Activated CD4-positive, alpha-beta T cell treated with anti-CD3 and anti-CD28 coated beads, Interleukin-2, amount 50 U/mL, for 16 hours (primary cell): ENCODE results near the gene OR56A4.
A peak's percentile ranks its signal among the peaks of the same experiment; 100 is the strongest.
"Not testable (repeated sequence)": the region's sequence is repeated elsewhere in the genome, so short reads cannot be mapped to it uniquely, and the experiment has no call there.

Experiments
- DNase-seq: peaks from one replicate; pipeline ENCODE4 v3.0.0-alpha.2; 2020

Gene OR56A4, protein sequence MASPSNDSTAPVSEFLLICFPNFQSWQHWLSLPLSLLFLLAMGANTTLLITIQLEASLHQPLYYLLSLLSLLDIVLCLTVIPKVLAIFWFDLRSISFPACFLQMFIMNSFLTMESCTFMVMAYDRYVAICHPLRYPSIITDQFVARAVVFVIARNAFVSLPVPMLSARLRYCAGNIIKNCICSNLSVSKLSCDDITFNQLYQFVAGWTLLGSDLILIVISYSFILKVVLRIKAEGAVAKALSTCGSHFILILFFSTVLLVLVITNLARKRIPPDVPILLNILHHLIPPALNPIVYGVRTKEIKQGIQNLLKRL

DNA sequence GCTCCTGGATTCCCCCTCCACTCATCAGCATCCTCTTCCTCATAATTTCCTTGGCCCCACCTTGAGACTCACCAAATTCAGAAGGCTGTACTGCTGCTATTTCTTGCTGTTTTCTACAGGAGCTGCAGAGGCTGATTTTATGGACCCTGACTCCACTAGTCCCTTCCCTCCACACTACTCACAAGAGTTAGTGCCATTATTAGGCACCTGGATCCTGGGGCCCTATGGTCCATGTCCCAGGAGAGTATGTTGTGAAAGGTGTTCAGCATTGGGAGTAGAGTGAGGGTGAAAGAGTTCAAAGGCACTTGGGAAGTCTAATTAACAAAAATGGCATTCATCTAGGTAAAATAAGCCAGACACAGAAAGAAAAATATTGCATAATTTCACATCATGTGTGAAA lies at the start of gene OR56A4:
TSS of gene OR56A4 (minus strand) at position 101 of the 400 bp plus-strand sequence. CDS start 3,954 bp downstream, outside the sequence.
- no peak for DNase-seq

DNA sequence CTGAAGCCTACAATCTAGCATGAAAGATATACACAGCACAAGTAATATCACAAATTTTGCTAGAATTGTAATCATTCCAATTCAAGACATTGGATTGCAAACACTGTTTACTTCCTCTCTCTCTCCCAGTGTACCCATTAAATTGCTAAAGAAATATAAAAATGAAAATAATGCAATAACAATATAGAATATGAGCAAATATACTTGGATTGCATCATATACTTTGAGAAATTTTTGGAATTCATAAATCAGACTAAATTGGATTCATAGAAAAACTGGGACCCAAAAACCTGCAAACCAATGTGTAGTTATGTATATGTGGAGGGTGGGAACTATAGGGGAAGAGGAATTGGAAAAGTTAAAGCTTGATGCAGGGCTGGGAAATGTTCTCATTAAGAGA lies 48.8 kb upstream of the OR56A4 start:
- no peak for DNase-seq

DNA sequence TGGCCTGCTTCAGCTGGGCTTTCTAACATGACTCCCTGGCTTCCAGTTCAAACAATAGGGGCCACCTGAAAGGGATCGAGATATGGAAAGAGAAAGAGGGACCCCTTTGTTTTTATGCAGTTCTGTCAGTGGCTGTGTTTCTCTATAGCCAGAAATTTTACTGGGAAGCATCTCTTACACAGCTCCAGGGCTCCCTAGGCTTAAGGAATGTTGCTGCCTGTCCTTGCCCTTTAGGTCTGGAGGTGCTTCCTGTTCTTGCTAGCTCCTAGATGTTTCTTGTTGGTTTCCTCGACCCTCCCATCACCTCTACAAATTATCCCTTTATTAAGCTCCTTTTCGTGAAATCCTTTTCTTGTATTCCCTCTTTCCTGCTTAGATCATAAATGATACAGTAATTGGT lies 45.6 kb upstream of the OR56A4 start:
- no peak for DNase-seq

DNA sequence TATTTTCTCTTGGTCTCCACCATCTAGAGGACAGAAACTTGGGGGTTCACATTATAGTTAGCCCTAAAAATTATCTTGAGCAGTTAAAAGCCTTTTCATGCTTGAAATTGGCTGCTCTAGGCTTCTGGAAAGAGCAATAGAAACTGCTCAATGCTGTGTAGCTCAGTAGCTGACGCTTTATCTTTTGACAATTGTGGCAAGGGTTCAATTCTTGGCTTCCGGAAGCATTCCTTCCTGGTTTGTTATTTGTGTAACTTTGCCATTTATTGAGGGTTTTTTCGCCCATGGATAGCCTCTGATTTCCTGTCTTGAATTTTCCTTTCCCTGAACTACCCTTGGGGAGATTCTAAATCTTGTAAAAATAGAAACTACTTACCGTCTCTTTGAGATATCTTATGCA lies 34.1 kb upstream of the OR56A4 start:
- DNase-seq: no peak

DNA sequence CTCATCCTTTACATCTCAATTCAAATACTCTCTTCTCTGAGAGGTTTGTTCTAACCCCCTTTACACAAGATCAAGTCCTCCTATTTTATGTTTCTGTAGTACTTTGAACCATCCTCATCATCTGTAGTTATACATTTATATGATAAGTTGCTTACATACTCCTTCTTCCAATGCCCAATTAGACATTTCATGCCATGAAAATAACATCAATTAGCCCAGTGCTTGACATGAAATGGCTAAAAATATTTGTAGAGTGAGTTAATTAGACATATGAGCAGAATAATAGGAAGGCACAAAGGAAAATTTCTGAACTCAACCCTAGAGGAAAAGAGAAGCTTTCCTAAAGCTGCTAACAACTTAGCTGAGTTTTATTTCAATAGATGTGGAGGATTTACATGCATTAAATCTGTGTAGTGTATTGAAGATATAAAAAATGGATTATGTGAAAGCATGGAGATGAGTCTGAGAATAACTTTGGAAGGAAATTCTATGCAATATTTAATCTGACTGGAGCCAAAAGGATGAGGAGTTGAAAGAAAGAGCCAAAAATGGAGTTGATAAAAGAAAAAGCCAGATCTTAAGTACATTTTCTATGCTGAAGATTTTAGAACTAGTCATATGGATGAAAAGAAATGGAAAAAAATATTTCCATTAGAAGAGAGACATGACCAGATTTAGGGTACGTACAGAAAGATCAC lies 24.1 kb upstream of the OR56A4 start, which contains the start of gene OR56A1:
TSS of gene OR56A1 (minus strand) at position 51 of the 698 bp plus-strand sequence. CDS start 3,066 bp downstream, outside the sequence.
- DNase-seq: no peak

DNA sequence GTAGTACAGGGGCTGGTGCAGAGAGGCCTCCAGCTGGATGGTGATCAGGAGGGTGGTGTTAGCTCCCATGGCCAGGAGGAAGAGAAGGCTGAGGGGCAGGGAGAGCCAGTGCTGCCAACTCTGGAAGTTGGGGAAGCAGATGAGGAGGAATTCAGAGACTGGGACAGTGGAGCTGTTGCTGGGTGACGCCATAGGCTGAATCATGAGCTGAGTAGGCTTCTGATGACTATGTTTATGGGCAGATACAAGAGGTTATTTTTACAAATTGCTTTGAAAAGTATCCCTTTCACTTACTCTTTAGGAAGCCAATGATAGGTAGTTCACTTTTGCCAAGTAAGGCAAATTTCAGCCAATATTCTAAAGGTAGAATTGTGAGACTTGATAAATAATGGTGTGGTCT lies 20.8 kb upstream of the OR56A4 start:
- no peak for DNase-seq

DNA sequence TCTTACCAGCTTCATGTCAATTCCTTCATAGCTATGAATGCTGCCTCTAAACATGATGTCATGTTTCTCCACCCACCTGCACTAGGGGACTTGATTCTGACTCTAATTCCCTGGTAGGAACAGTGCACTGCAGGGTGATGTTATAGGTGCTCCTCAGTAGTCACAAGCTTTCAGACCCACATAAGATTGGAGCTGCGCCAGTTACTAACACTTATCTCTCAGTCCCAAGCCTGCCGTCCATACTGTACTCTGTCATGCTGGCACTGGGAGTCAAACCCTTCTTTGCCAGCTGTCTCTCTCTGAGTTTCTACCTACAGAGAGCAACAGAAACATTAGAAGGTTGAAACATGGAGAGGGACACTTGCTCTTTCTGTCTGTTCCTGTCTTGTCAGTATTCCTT lies 18.3 kb upstream of the OR56A4 start:
- no peak for DNase-seq

DNA sequence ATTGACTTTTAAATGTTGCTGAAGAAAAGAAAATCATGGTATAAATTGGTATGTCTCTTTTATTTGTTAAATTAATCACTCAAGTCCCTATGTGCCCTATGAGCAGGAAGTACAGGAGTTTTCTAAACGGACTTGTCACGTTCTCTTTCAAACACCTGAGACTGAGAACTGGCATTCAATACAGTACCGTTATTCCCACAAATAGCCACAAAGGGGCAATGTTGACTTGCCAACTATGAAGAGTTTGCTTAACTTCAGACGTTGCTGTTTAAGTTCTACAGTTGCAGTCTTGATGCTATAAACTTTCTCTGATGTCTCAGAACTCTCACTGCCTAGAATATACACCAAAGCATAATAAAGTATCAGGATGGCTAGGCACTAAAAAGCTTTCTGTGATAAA lies 16.2 kb upstream of the OR56A4 start:
- peak; percentile 33 for DNase-seq

DNA sequence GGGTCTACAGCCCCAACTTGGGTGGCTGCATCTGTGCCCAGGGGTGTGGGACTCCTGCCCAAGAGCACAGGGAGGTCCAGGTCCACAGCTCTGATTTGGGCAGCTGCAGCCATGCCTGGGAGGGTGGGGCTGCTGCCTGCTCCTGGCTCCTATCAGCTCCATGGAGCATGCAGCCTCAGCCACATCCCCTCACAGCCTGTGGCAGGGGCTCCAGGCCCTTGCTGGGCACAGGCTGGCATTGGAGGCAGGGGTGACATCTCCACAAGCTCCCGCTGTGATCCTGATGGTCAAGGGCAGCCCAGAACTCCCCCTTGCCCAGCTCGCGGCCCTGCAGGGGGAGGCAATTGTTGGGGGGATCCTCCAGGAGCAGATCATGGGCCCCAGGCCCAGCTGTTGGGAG lies 6.3 kb upstream of the OR56A4 start:
- no peak for DNase-seq

DNA sequence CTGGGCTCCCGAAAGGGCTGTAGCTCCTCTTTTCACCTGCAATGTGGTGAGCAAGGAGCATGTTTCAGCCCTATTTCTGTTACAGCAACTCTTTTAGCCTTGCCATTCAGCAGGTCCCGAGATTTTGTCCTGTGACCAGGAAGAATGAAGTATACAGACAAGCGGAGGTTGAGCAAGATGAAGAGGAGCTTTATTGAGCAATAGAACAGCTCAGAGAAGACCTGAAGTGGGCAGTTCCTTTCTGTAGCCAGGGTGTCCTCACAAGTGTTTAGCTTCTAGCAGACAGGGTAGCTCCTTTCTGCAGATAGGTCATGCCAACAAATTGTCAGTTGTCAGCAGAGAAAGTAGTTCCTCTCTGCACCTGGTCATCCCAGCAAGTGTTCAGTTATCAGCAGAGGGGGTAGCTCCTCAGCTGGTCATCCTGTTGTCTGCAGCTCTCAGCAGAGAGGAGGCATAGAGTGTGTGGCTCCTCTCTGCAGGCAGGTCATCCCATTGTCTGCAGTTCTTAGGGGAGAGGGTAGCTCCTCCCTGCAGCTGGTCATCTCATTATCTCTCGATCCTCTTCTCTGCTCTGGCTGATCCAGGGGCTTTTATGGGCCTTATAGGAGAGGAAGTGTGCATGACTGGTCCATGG lies 5.4 kb upstream of the OR56A4 start:
- DNase-seq: no peak

DNA sequence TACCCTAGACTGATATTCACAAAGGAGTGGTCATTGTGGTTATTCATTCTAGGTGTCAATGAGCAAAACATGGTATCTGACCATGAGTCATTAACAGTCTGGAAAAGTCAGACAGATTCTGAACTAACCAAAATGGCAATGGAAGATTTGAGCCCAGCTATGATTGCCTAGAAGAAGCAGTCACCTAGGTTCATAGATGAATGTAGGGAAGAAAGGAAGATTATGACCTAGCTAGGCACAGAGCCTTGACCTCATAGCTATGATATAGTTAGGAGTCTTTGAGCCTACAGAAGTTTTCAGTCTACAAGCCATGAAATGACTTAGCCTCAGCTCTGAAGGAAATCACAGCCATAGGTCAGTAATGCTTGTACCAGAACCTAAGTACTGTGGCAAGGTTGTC lies 351 bp downstream of the OR56A4 start:
- DNase-seq: no peak

DNA sequence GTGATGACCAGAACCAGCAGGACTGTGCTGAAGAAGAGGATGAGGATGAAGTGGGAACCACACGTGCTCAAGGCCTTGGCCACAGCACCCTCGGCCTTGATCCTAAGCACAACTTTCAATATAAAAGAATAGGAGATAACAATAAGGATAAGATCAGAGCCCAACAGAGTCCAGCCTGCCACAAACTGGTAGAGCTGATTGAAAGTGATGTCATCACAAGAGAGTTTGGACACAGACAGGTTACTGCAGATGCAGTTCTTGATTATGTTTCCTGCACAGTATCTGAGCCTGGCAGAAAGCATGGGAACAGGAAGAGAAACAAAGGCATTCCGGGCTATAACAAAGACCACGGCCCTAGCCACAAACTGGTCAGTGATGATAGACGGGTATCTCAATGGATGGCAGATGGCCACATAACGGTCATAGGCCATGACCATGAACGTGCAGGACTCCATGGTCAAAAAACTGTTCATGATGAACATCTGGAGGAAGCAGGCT lies 4.5 kb downstream of the OR56A4 start:
- no peak for DNase-seq

DNA sequence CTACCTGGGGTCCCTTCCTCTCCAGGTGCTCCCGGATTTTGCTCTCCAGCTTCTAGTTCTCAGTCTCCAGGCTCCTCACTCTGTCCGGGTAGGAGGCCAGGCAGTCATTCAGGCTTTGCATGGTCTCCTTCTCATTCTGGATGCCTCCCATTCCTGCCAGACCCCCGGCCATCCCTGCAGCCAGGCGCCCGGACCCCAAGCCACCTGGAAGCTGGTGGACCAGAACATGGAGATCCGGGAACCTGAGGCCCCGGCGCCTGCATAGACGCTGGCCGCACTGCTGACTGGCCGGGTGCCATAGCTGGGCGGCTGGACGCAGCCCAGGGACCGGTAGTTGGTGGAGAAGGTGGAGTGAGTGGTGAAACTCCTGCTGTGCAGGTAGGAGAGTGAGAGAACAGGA lies 12.0 kb downstream of the OR56A4 start:
- DNase-seq: no peak

DNA sequence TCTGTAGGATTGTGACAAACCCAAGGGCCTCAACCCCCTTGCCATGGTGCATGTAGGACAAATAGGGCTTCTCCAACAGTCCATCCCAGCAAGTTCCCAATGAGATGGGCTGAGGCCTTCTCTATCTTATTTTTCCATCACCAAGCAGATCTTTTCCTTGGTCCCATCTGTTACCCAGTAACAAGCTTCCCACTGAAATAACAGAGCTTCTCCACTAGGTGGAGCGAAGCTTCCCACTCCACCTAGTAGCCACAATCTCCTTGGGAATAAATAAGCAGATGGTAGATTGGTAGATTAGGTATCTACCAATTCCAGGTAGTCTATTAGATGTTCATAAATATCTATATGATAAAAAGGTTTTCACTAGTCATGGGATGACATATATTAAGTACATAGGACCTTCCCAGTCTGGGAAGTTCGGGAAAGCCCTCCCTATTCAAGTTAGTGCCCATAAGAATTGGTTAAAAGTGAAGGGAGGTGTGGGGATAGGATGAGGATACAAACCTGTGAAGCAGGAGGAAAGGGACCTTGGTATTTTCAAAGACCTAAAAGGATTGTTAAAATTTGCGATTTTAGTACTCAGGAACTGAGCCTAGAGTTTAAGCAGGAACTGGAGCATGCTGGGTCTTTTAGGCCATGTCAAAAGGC lies 14.0 kb downstream of the OR56A4 start:
- DNase-seq: no peak

DNA sequence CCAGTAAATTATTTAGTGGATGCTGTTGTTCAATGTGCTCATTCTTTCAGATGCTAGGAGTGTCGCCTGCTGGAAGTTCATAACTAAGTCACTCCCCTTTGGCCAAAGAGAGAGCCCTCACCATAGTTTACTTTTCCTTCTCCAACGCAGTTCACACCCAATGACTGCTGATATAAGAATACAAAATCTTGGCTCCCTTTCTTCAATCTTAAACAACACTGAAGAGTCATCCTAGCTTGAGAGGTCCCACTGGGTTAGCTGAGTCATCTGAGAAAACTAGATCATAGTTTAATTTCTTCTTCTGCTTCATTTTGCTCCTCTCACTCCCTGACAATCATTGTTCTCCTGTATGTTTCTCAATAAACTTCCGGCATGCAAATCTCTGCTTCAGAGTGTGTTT lies 14.6 kb downstream of the OR56A4 start:
- DNase-seq: no peak

DNA sequence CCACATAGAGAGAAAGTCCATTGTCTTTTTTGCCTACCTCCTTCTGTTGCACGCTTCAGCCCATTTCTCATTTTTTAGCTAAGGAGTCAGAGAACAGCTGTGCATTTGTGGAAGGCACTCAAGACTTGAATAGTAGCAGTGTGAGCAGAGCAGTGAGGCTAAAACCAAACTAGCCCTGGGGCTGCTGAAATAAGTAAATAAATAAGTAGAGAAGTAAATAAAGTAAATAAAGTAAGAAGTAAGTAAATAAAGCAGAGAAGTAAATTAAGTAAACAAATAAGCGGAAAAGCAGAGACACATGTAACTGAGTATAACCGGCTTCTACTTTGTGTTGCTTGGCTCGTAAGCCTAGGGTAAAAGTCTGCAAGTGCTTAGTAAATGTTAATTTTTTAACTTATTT lies 17.5 kb downstream of the OR56A4 start:
- DNase-seq: no peak

DNA sequence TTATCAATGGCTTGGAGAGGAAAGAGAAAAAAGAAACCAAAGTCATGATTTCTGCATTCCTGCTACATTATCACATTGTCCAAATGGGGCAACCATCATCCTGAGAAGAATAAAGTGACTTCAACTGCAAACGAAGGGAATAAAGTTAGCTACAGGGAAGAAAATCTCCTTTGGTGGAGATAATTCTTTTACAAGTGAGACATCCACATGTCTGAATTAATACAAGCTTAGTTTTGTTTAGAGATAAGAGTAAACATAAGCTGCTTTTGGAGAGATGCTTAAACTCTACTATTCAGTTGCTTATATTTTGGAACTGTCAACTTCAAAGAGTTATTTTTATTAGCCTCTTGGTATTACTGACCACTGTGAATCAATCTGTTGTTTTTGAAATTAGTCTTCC lies 19.9 kb downstream of the OR56A4 start, which contains the start of gene OR52L1:
TSS of gene OR52L1 (minus strand) at position 101 of the 400 bp plus-strand sequence. CDS start at position 46, 55 bp downstream.
- no peak for DNase-seq

DNA sequence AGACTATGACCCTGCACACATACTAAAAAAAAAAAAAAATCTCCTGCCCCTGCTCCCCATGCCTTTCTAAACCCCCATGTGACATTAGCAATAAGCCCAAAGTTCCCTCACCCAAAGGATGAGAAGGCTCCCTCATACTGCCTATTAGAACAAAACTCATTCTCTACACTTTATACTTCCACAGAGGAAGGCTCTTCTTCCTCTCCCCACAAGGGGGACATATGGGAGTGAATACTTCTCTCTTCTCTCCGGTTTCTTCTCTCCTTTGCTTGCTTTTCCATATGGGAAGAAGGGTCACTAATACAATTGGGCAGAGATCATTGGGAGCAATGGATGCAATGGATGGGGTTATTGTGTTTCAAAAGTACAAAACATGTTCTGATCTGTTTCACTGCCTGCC lies 23.3 kb downstream of the OR56A4 start:
- DNase-seq: no peak

DNA sequence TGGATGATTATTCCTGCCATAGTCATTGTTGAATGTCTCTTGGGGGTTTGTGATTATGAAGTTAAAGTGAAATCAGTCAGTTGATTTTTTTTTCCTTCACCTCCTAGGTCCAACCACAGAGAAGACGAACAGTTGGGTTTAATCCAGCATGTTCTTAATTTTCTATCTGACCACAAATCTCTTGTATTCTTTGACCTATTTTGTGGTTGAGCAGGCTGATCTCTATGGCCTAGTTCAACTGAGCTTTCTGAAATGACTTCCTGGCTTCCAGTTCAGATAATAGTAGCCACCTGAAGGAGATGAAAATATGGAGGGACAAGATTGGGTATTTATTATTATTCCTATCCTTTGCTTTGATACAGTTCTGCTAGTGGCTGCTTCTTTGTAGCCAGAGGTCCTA lies 33.2 kb downstream of the OR56A4 start:
- no peak for DNase-seq

DNA sequence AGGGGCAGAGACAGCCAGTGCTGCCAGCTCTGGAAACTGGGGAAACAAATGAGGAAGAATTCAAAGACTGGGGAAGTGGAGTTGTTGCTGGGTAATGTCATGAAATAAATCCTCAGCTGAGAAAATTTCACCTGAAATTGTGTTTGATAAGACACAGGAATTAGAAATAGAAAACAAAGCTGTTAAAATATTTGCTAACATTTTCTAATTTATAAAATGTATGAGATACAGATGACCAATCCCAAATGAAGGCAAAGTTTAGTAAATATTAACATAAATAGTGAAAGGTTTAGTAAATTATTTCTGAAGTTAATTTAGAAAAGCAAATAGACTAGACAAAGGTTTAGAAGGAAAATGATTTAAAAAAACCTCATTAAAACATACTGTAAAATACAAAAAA lies 38.4 kb downstream of the OR56A4 start, which contains the start of gene OR56A5:
TSS of gene OR56A5 (minus strand) at position 101 of the 400 bp plus-strand sequence. CDS start at position 101, 0 bp downstream.
- no peak for DNase-seq

DNA sequence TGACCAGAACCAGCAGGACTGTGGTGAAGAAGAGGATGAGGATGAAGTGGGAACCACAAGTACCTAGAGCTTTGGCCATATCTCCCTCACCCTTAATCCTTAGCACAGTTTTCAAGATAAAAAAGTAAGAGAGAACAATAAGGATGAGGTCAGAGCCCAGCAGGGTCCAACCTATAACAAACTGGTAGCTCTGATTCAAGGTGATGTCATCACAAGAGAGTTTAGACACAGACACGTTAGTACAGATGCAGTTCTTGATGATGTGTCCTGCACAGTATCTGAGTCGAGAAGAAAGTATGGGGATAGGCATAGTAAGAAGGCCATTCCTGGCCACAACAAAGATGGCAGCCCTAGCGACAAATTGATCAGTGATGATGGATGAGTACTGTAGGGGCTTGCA lies 39.0 kb downstream of the OR56A4 start:
- DNase-seq: no peak

DNA sequence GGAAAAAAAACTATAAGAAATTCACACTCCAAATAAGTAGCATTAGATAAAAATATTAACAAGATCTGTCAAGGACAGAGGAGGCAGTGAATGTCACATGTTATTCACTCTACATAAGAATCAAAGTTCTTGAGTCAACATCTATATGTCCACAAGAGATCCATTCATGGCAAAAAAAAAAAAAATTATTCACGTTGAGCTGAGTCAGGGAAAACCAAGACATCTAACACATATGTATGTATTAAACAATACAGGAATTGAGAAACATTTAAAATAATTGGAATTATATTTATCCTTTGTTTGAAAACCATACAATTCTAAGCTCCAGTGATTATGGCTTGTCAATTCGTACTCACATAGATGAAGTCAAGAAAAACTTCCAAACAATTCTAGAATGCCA lies 39.8 kb downstream of the OR56A4 start:
- no peak for DNase-seq

DNA sequence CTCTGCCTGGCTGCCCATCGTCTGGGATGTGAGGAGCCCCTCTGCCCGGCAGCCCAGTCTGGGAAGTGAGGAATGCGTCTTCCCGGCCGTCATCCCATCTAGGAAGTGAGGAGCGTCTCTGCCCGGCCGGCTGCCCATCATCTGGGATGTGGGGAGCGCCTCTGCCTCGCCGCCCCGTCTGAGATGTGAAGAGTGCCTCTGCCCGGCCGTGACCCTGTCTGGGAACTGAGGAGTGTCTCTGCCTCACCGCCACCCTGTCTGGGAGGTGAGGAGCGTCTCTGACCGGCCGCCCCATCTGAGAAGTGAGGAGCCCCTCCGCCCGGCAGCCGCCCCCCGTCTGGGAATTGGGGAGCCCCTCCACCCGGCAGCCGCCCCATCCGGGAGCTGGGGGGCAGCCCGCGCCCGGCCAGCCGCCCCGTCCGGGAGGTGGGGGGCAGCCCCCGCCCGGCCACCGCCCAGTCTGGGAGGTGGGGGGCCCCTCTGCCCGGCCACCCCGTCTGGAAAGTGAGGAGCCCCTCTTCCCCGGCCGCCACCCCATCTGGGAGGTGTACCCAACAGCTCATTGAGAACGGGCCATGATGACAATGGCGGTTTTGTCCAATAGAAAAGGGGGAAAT lies 45.9 kb downstream of the OR56A4 start:
- DNase-seq: not testable (repeated sequence)
